GM21576 (cell line): Measurements from ENCODE around the gene FRG2C.
"Not testable (repeated sequence)": the region's sequence is repeated elsewhere in the genome, so short reads cannot be mapped to it uniquely, and the experiment has no call there.

ENCODE experiments used
- ATAC-seq: cut with Tn5 transposase; IDR thresholded peaks from one replicate; pipeline ENCODE4 v1.9.1; 2021; ENCODE audit warnings: mild to moderate bottlenecking, moderate library complexity; ENCODE audit not compliant: unreplicated experiment

The FRG2C gene

DNA sequence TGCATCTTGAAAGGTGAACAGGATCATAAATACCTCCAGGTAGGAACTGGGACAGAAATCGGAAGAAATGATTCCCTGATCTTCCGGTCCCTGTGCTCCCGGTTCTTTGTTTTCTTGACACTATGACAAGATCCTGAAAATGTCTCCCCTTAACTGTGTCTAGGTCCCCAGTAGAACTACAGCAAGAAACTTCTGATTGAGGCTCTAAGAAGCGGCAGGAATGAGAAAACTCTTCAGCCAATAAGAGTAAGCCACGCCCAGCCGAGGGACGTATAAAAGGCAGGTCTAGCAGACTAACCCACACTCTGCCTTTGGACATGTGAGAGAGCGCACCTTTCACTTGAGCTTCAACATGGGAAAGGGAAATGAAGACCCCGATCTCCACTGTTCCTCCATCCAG, at the start of gene FRG2C:
TSS of gene FRG2C (plus strand) at position 301 of the 400 bp plus-strand sequence. CDS start at position 353, 52 bp downstream.
- not testable (repeated sequence) for ATAC-seq

DNA sequence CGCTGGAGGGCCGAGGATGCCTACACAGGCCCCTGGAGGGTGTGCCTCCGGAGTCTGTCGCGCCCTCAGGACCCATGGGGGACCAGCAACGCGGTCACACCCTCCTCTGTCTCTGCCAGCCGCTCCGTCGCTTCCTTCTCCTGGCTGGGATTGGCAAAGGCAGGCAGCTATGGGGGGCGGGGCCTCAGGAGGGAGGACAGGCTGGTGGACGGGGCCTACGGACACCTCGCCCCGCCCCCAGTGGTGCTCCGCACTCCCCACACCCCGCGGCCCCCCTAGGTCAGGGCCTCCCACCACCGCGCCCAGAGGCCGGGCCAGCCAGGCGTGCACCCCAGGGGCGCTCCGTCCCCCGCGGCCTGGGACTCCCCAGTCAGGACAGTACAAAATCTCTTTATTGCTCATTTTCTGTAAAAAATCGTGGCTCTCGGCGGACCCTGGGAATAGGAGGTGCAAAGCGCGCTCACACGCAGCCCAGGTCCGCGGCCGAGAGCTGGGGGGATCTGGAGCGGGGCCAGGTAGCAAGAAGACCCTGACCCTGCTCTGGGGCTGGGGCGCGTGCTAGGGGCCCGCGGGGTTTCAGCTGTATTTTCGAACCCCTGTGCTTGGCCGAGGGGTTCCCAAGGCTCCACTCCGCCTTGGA, 45.3 kb upstream of the FRG2C start:
- ATAC-seq, result not testable (repeated sequence)

DNA sequence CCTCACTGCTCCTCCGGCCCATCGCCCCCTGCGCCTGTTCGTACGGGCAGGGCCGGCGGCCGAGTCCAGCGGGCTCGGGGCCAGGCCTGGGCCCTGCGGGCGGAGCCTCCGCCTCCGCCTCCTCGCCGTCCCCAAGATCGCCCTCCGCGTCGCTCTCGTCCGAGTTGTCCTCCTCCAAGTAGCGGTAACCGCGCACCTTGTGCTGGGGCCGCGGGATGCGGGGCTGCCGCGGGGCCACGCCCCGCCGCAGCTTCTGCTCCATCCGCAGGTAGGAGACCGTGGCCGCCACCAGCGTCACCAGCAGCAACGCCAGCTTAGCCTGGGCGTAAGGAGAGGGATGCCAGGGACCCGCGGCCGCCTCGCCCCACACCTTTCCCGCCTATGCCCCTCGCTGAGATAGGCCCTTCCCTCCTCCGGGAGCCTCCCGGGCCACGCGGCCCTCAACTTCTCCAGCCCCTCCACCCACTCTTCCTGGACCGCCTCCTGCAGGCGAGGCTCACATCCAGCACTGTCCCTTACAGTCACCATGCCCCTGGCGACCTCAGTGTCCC, 44.6 kb upstream of the FRG2C start:
- ATAC-seq, result not testable (repeated sequence)

DNA sequence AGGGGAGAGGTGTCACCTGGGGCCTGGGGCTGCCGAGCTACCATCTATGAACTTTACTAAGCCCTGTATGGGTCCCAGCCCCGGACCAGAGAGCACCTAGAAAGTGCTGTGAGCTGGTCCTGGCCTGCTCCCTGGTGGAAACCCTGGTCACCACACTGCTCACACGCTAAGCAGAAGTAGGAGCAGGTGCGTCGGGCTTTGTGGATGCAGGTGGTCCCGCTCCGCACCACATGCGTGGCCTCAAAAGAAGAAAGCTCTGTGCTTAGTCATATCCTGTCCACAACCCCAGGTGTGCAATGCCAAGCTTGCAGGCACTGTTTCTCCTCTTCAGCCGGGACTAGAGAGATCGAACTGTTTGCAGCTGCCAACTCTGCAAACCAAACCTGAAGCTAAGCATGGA, 42.4 kb upstream of the FRG2C start:
- not testable (repeated sequence) for ATAC-seq

DNA sequence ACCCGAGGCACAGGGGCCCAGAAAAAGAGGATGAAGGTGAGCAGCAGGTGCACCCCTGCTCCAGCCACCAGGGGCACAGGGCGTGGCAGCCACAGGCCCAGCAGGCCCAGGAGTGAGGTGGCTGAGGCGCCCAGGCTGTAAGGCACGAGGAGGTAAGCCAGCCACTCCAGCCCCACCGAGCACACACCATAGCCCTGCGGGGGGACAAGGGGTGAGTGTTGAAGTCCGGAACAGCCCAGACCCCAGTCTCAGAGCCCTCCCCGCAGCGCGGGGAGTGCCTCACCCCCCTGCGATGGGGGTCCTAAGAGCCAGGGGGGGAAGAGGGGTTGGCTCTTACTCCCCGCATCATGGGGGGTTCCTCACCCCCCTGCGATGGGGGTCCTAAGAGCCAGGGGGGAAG, 40.5 kb upstream of the FRG2C start:
- ATAC-seq, result not testable (repeated sequence)

DNA sequence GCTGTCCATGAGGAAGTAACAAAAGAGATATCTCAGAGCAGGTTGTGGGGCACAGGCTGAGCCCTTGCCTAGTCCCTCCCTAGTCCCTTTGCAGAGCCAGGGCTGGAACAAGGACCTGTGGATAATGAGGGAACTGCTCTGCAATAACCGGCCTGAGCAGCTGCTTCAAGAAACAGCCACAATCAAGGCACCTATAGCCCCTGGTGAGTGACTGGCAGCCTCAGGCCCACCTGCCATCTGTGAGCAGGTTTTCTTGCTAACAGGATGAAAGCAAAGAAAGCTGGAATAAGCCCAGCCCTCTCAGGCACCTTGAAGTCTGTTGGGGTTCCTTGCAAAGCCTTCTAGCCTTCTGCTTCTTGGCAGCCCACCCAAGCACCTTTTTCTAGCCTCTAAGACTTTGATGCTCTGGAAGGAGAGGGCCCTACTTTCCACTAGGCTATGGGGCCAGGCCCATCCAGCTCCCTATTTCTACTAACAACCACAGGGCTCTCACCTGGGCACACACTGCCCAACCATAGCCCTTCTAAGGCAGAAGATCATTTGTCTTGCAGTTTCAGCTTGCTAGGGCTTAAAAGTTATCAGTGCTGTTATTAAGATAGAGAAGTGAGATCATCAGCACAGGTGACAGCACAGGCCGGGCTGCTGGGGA, 33.1 kb upstream of the FRG2C start:
- not testable (repeated sequence) for ATAC-seq

DNA sequence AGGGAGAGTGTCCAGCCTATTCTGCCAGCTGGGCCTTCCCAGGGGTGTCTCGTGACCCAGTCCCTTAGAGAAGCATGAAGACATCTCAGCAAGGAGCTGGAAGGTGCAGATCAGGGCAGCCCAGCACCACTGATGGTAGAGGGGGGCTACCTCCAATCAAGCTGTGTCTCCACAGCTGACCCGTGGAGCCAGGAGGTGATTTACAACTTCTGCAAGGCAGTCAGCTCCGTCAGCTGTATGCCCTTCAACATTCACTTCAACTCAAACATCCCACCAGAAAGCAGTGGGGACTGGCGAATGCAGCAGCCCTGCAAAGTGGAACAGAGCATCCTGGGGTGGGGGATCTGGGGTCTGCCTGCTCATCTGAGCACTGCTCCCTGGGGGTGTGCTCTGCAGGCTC, 32.6 kb upstream of the FRG2C start:
- no peak for ATAC-seq

DNA sequence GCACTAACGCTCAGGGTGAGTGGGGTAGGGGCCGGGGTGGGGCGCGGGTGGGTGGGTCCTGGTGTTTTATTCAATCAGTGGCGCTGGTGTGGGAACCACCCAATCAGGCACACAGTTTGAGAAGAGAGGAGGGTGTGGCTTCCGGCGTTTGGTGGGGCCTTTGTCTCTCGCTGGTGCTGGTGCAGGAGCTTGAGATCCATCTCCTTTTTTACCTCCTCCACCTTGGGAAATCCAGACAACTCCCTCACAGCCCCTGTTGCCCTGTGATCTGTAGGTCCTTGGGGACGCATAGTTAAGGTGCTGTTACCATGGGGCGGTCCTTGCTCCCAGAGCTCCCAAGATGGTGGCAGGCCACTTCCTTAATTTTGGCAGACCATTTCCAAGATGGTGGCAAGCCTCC, 25.2 kb upstream of the FRG2C start:
- not testable (repeated sequence) for ATAC-seq

DNA sequence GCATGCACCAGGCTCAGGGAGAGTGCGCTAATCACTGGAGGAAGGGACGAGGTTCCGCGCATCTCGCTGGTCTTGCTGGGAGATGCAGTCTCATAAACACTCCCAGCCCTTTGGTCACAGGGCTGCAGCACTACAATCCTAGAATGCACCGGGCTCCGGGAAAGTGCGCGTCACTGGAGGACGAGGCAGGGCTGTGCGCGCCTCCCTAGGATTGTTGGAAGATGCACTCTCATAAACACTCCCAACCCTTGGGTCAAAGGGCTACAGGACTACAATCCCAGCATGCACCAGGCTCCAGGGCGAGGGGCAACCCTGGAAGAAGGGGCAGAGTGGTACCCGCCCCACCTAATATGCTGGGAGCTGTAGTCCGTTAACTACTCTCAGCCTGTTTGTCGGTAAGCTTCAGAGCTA, 23.0 kb upstream of the FRG2C start:
- not testable (repeated sequence) for ATAC-seq

DNA sequence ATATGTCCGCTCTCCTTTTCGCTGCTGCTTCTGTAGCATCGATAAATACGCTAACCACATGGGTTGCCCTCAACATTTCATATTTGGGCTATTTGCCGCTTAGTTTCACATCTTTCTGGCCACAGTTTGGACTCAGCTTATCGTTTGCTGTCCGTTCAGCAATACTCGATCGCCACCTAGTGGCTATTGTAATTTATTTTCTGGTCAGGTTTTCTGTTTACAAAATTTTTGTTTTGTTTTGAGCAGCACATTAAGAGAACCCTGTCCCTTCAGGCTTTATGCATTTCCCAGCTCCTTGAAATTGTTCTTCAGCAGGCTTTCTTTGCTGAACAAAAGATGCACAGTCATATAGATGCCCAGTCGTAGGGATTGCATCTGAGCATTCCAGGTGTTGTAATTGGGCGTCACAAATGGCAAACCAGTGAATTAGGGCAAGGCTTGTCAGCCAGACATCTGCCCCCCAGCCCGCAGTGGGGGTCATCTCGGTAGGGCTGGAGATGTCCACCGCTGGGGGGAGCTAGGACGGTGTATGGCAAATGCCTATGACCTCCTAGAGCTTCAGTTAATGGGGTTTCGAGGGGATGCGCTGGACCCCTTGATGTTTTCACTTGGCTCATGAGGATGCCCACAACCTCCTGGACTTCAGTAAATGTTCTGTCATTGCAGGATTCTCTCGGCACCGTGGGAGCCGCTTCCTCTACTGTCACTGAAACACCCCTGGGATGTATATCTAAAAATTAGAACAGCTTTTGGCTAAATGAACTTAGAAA, 20.9 kb upstream of the FRG2C start:
- ATAC-seq, result not testable (repeated sequence)

DNA sequence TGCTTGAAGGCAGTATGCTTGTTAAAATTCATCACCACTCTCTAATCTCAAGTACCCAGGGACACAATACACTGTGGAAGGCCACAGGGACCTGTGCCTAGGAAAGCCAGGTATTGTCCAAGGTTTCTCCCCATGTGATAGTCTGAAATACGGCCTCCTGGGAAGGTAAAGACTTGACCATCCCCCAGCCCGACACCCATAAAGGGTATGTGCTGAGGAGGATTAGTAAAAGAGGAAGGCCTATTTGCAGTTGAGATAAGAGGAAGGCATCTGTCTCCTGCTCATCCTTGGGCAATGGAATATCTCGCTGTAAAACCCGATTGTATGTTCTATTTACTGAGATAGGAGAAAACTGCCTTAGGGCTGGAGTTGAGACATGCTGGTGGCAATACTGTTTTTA, 18.6 kb upstream of the FRG2C start:
- not testable (repeated sequence) for ATAC-seq

DNA sequence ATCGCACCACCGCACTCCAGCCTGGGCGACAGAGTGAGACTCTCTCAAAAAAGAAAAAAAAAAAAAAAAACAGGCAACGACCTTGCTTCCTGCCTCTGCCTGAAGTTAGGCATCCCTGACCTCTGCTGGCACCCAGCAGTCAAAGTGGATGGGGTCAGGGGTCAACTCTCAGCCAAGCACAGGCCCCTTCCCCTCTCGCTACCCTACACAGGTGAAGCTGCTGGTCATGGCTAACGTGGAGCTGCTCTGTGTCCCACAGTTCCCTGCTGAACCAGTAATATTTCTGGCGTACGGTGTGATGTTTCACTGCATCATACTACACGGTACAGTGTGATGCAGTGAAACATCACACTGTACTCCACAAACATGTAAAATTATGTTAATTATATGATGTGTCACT, 13.9 kb upstream of the FRG2C start:
- no peak for ATAC-seq

DNA sequence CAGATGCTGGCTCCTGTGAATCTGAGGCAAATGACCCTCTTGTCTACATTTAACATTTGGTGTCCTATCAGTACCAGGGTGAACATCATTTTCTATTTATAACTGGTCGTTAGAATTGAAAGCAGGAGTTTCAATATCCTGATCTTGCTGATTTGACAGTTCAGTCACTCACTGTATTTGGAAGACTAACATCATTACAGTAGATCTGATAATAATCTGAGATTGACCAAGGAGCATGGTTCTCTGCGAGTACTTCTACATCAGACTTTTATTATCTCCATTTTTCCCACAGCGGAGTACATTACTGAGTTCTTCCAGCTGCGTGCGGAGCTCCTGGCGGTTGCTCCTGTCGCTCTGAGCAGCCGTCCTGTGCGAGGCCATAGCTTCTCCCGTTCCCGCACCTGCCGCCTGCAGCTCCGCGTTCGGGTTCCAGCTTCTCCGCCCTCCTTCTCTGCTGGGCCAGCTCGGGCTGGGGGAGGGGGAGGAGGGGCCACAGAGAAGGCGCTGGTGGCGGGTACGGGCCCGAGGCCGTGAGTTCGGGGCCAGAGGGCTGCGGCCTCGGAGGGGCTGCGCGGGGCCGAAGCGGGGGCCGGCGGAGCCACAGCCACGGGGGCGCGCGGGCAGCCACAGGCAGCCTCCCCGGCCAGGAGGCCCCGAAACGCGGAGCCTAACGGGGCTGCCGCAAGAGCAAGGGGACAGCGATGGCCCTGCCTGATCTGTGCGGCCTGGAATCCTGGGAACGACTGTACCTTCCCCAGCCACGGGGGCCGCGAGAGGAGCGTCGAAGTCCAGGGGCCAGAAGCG, 8.8 kb upstream of the FRG2C start:
- ATAC-seq, result not testable (repeated sequence)

DNA sequence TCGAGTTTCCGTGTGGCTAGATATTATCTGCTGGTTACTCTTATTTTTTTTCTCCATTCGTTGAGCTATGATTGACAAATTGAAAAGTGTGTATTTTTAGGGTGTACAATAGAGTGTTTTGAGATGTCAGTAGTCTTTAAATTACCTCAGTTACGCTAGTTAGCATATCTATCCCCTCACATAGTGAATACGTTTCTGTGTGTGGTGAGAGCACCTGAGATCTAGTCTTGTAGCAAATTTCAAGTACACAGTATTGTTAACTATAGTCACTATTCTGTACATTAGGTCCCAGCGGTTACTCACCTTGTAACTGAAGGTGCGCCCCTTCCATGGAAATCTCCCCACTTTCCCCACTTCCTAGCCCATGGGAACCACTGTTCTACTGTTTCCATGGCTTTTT, 8.2 kb upstream of the FRG2C start:
- ATAC-seq, result not testable (repeated sequence)

DNA sequence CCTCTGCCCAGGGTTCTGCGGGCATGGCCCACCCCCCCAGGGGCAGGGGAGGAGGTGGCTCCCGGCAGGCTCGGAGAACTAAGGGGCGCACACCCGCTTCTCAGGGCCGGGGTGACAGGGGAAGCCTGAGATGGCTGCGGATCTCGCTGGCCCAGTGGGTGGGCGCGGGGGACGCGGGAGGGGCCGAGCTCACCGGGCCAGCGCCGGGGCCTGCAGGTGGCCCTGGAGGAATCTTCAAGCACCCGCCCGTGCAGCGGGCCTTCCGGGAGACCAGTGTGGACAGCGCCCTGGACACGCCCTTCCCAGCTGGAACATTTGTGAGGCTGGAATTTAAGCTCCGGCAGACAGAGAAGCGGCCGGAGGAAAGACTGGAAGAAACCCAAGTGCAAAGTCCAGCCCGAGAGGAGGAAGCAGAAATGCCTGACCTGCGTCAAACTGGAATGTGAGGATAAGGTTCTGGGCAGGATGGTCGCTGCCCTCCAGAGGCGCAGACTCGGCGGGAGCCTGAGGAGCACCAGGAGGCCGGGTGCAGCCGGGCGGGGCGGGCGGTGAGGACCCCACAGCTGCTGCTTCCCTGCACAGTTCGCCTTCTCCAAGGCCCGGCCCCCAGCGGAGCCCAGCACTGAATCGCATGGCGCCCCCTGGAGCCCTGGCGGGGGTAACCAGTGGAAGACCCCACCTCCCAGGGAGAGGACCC, 5.6 kb upstream of the FRG2C start:
- not testable (repeated sequence) for ATAC-seq

DNA sequence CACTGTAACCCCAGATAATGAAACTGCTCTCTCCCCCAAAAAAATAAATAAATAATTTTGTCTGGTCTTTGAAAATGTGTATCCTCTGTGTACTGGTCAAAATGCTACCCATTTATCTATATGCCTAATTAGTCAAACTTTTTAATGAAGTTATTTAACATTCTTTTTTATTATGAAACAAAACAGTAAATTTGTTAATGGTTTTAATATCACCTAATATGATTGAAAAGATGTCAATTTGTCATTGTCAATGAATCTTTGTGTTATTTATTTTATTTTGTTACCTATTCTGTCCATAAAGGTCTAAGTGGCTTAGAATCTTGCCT, 5.1 kb upstream of the FRG2C start:
- ATAC-seq, result not testable (repeated sequence)

DNA sequence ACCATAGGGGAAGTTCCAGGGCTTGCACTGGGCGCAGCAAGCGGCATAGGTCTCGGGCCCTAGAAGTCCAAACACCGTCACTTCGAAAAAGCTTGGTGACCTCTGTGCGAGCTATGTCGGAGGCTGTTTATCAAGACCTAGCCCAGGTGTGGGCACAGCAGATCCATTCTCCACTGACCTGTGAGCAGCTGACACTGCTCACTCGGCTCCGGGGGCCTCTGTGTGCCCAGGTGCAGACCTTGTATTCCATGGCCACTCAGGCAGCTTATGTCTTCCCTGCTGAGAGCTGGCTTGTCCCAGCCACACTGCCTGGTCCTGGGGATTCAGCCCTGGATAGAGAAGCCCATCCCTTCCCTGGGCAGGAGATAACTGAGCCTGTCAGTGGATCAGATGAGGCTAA, 1.5 kb downstream of the FRG2C start:
- ATAC-seq, result not testable (repeated sequence)

DNA sequence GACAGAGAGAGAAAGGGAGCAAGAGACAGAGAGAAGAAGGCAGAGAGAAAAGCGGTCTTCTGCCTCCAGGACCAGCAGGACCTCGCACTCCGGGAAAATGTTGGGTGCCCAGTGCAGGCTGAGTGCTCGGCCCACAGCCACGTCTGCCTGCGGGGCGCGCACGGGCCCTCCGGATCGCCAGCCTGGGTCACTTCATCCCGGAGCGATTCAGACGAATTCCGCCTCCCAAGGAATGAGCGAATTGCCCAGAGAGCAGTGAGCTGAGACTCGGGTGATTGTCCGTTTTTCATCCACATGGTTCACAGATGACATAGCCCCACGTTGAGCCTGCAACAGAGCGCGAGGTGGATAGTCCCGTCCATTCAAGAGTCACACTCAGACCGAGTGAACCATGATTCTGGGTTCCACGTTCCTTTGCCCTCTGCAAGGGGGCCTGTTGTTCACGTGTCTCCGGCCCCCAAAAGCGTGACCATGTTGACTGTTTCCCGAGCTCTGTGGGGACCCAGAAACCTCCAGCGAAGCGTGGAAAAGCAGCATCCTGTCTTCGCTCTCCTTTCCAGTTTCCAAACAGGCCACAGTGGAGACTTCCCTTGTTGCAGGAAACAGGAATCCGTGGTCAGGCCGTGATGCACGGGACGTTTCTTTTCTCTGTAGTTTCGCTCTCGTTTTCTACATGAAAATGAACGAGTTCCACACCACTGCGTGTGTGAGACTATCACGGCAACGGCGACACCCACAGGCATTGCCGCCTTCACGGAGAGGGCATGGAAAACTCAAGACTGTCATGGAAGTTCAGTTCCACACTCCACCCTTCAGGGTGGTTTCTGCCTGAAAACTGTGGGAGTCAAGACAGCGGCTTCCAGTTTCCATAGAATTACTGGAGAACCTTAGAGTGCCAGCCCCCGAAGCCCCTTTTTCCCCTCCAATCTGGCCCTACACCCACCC, 3.9 kb downstream of the FRG2C start:
- ATAC-seq, result not testable (repeated sequence)

DNA sequence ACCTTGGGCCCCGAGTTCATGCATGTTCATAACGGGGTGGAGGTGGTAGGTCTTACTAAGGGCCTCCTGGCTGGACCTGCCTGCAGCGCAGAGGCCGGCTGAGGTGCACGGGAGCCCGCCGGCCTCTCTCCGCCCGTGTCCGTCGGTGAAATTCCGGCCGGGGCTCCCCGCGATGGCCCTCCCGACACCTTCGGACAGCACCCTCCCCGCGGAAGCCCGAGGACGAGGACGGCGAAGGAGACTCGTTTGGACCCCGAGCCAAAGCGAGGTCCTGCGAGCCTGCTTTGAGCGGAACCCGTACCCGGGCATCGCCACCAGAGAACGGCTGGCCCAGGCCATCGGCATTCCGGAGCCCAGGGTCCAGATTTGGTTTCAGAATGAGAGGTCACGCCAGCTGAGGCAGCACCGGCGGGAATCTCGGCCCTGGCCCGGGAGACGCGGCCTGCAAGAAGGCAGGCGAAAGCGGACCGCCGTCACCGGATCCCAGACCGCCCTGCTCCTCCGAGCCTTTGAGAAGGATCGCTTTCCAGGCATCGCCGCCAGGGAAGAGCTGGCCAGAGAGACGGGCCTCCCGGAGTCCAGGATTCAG, 4.7 kb downstream of the FRG2C start:
- ATAC-seq, result not testable (repeated sequence)
